ENCODE measurements around the gene ST6GALNAC6. TPM values are rescaled to one million over a fixed set of nuclear protein-coding genes. Genes with fewer than 3 reads are reported as not detected.

ST6GALNAC6 gene
- total RNA-seq, 1 donor from 2014 or later, result 25.6 TPM

DNA sequence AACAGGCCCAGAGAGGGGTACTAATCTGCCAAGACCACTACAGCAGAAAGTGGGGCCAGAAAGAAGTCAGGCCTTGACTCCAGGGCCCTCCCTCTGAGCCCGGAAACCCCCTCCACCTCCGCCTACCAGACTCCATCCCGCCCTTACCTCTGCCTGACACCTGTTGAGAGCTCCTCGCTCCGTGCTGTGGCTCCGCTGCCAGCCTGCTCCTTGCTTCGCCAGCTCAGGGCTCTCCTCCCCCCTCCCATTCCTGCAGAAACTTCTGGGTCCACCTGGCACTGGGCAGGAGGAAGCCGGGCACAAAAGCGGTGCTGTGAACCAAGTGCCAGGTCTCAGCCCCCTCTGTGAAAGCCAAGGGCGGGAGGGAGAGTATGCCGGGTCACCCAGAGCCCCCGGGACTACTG lies 6.4 kb upstream of the ST6GALNAC6 start:
- TF ChIP-seq, protein P1, sequence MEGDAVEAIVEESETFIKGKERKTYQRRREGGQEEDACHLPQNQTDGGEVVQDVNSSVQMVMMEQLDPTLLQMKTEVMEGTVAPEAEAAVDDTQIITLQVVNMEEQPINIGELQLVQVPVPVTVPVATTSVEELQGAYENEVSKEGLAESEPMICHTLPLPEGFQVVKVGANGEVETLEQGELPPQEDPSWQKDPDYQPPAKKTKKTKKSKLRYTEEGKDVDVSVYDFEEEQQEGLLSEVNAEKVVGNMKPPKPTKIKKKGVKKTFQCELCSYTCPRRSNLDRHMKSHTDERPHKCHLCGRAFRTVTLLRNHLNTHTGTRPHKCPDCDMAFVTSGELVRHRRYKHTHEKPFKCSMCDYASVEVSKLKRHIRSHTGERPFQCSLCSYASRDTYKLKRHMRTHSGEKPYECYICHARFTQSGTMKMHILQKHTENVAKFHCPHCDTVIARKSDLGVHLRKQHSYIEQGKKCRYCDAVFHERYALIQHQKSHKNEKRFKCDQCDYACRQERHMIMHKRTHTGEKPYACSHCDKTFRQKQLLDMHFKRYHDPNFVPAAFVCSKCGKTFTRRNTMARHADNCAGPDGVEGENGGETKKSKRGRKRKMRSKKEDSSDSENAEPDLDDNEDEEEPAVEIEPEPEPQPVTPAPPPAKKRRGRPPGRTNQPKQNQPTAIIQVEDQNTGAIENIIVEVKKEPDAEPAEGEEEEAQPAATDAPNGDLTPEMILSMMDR (IDR thresholded peaks at IDR 0.05; ENCODE audit: insufficient read depth, low read length, poor library complexity, severe bottlenecking), result no peak

GRCh38 chr9:127905004-127905728 lies 5.8 kb upstream of the ST6GALNAC6 start:
- H3K4me3 ChIP-seq (ENCODE audit: low read depth, low read length), result no peak overlapping the region
- no peaks in the 10 kb centered on the region for H3K27me3 ChIP-seq (ENCODE audit: control insufficient read depth, insufficient read depth, low read length)
- DNase-seq (ENCODE audit: low read depth), result no peak
- TF ChIP-seq, protein P1 (IDR thresholded peaks at IDR 0.05; ENCODE audit: insufficient read depth, low read length, poor library complexity, severe bottlenecking), result no peak
- no peaks in the 10 kb centered on the region for H3K36me3 ChIP-seq (ENCODE audit: control insufficient read depth, insufficient read depth, low read length)

More for the DNA sequence above, 6.4 kb upstream of the ST6GALNAC6 start:
- no peaks in the 10 kb centered on the region for H3K36me3 ChIP-seq (ENCODE audit: control insufficient read depth, insufficient read depth, low read length)
- DNase-seq (ENCODE audit: low read depth), result no peak
- no peaks in the 10 kb centered on the region for H3K27me3 ChIP-seq (ENCODE audit: control insufficient read depth, insufficient read depth, low read length)
- H3K4me3 ChIP-seq (ENCODE audit: low read depth, low read length), result no peak overlapping the region

- H3K4me3 ChIP-seq (ENCODE audit: low read depth, low read length), result no peak overlapping the region
- H3K27me3 ChIP-seq (ENCODE audit: control insufficient read depth, insufficient read depth, low read length), result no peaks in the 10 kb centered on the region
- DNase-seq (ENCODE audit: low read depth), result no peak
- H3K36me3 ChIP-seq (ENCODE audit: control insufficient read depth, insufficient read depth, low read length), result no peaks in the 10 kb centered on the region
- TF ChIP-seq, protein P1 (IDR thresholded peaks at IDR 0.05; ENCODE audit: insufficient read depth, low read length, poor library complexity, severe bottlenecking), result no peak
These were observed 5.2 kb upstream of the ST6GALNAC6 start for GRCh38 chr9:127904561-127905003.

DNA sequence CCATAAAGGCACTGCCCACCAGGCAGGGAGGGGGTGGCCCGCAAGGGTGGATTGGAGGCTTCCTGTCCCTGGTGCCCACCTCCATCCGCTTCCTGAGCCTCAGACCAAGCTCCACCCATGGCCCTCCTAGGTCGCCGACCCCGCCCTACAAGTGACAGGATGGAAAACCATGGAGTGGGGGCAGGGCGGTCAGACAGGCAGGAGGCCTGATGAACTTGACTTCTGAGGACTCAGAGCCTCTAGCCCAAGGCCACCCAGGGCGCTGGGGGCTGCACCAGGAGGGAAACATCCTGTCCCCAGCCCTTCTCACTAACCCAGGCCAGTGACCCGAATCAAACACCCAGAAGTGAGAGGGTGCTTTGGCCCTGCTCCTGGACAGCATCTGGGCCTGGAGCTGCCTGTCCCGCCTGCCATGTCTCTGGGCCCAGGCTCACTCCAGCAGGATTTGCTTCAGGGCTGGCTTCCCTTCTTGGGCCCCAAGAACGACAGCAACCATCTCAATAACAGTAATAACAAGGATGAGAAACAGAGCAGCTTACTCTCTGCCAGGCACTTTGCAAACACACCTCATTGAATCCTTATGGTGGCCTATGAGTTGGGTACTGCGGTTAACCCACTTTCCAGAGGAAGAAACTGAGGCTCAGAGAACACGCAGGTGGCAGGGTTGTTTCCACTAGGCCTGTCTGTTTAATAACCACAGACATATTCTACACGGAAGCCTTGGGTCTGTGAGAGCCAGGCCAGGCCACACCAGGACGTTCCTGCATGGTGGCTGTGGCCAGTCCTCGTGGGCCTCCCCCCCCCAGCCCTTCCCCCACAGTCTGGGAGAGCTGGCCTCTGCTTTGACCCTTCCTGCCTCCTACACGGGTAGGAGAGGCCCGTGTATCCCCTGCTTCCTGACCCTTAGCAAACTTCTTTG lies 4.4 kb upstream of the ST6GALNAC6 start:
- Histone ChIP-seq H3K36me3 (ENCODE audit: control insufficient read depth, insufficient read depth, low read length) (no peaks in the 10 kb centered on the region), H3K4me3 (ENCODE audit: low read depth, low read length) (no peak overlapping the region), H3K27me3 (ENCODE audit: control insufficient read depth, insufficient read depth, low read length) (no peaks in the 10 kb centered on the region)
- TF ChIP-seq, protein P1 (IDR thresholded peaks at IDR 0.05; ENCODE audit: insufficient read depth, low read length, poor library complexity, severe bottlenecking), result no peak
- DNase-seq (ENCODE audit: low read depth), result no peak

GRCh38 chr9:127898433-127899127 lies 823 bp downstream of the ST6GALNAC6 start:
- Histone ChIP-seq H3K36me3 (ENCODE audit: control insufficient read depth, insufficient read depth, low read length) (peaks cover 1% of the 10 kb centered on the region), H3K27me3 (ENCODE audit: control insufficient read depth, insufficient read depth, low read length) (no peaks in the 10 kb centered on the region), H3K4me3 (ENCODE audit: low read depth, low read length) (peak overlapping the region; percentile 89)
- peak; percentile 59 for DNase-seq (ENCODE audit: low read depth)
- TF ChIP-seq, protein P1 (IDR thresholded peaks at IDR 0.05; ENCODE audit: insufficient read depth, low read length, poor library complexity, severe bottlenecking), result no peak

All from kidney epithelial cell (primary cell).